ENCODE measurements around the gene NUFIP1.
"Not testable (repeated sequence)": the region's sequence is repeated elsewhere in the genome, so short reads cannot be mapped to it uniquely, and the experiment has no call there.

NUFIP1 gene

DNA sequence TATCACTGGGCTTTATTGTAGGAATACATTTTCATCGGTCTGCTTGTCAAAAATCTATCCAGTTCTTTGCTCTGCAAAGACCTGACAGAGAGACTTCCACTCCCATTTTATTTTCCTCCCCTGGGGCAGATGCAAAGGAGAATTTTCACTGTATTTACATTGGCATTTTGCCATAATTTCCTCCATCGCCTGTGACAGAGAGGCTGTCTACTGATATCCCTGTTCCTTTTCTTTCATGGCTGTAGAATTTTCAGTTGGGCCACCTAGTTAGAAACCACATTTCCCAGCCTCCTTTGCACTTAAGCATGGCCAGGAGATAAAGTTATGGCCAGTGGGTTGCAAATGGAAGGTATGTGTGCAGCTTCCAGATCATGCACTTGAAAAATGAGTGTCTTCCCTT lies 89.3 kb downstream of the NUFIP1 start:
- H3K9me3 ChIP-seq (ENCODE audit: insufficient read depth, low read depth, low read length): no peaks in the 10 kb centered on the region
- H3K36me3 ChIP-seq (ENCODE audit: insufficient read depth, low read length): no peaks in the 10 kb centered on the region
- H3K4me2 ChIP-seq (ENCODE audit: low read depth, low read length, poor library complexity, severe bottlenecking): no peak overlapping the region
- TF ChIP-seq EZH2phosphoT487 (IDR thresholded peaks at IDR 0.05; ENCODE audit: borderline replicate concordance): no peak
- TF ChIP-seq, protein P1, sequence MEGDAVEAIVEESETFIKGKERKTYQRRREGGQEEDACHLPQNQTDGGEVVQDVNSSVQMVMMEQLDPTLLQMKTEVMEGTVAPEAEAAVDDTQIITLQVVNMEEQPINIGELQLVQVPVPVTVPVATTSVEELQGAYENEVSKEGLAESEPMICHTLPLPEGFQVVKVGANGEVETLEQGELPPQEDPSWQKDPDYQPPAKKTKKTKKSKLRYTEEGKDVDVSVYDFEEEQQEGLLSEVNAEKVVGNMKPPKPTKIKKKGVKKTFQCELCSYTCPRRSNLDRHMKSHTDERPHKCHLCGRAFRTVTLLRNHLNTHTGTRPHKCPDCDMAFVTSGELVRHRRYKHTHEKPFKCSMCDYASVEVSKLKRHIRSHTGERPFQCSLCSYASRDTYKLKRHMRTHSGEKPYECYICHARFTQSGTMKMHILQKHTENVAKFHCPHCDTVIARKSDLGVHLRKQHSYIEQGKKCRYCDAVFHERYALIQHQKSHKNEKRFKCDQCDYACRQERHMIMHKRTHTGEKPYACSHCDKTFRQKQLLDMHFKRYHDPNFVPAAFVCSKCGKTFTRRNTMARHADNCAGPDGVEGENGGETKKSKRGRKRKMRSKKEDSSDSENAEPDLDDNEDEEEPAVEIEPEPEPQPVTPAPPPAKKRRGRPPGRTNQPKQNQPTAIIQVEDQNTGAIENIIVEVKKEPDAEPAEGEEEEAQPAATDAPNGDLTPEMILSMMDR (conservative IDR thresholded peaks at IDR 0.05; ENCODE audit: low read length): no peak
- no peak overlapping the region for H3K4me3 ChIP-seq (ENCODE audit: low read length, poor library complexity, severe bottlenecking)
- no peaks in the 10 kb centered on the region for H3K27me3 ChIP-seq (ENCODE audit: insufficient read depth, low read length, poor library complexity, severe bottlenecking)
- H3K79me2 ChIP-seq (ENCODE audit: insufficient read depth, low read length): no peaks in the 10 kb centered on the region
- H3K9ac ChIP-seq (ENCODE audit: low read depth, low read length, poor library complexity, severe bottlenecking): no peak overlapping the region
- H4K20me1 ChIP-seq (ENCODE audit: insufficient read depth, low read length, poor library complexity, severe bottlenecking): no peaks in the 10 kb centered on the region
- H3K4me1 ChIP-seq (ENCODE audit: insufficient read depth, low read length, poor library complexity, severe bottlenecking): no peaks in the 10 kb centered on the region
- H3K9me2 ChIP-seq (replicated peaks; ENCODE audit: low read depth, low read length): no peaks in the 10 kb centered on the region
- no peaks in the 10 kb centered on the region for H3F3A ChIP-seq (ENCODE audit: low read depth)
- no peak overlapping the region for H2AFZ ChIP-seq (ENCODE audit: low read length)

DNA sequence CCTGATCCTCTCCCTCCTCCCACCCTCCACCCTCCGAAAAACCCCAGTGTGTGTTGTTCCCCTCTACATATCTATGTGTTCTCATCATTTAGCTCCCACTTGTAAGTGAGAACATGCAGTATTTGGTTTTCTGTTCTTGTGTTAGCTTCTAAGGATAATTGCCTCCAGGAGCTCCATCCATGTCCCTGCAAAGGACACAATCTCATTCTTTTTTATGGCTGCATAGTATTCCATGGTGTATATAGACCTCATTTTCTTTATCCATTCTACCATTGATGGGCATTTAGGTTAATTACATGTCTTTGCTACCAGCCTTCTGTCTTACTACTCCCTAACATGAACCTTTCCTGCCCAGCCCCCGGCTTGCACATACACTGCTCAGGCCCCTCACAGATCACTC lies 91.0 kb downstream of the NUFIP1 start:
- H3K9me3 ChIP-seq (ENCODE audit: insufficient read depth, low read depth, low read length); H3K36me3 ChIP-seq (ENCODE audit: insufficient read depth, low read length); H3K4me3 ChIP-seq (ENCODE audit: low read length, poor library complexity, severe bottlenecking); H3K27me3 ChIP-seq (ENCODE audit: insufficient read depth, low read length, poor library complexity, severe bottlenecking); H4K20me1 ChIP-seq (ENCODE audit: insufficient read depth, low read length, poor library complexity, severe bottlenecking); H3K9ac ChIP-seq (ENCODE audit: low read depth, low read length, poor library complexity, severe bottlenecking); H3F3A ChIP-seq (ENCODE audit: low read depth); H2AFZ ChIP-seq (ENCODE audit: low read length); H3K9me2 ChIP-seq (replicated peaks; ENCODE audit: low read depth, low read length); H3K4me2 ChIP-seq (ENCODE audit: low read depth, low read length, poor library complexity, severe bottlenecking); H3K4me1 ChIP-seq (ENCODE audit: insufficient read depth, low read length, poor library complexity, severe bottlenecking); H3K79me2 ChIP-seq (ENCODE audit: insufficient read depth, low read length): not testable (repeated sequence)

DNA sequence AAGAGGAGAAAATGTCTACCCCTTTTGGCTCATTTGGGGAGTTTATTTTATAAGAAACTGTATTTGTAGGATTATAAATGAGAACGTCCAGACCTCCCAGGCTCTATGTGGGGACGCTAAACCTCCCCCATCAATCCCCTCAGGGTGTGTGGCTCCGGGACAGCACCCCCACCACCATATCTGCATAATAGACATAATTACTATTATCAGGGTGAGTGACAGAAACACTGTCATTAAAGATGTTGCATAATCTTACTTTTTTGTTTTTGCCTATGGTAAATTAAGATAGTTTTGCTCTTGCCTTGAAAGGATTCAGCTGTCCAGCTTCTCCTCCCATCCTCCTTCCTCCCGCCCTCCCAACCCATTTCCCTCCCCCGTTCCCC lies 93.3 kb downstream of the NUFIP1 start:
- Histone ChIP-seq H2AFZ (ENCODE audit: low read length) (no peak overlapping the region), H3K9me3 (ENCODE audit: insufficient read depth, low read depth, low read length) (no peaks in the 10 kb centered on the region), H3K27me3 (ENCODE audit: insufficient read depth, low read length, poor library complexity, severe bottlenecking) (no peaks in the 10 kb centered on the region), H3K9me2 (replicated peaks; ENCODE audit: low read depth, low read length) (no peaks in the 10 kb centered on the region), H3K4me1 (ENCODE audit: insufficient read depth, low read length, poor library complexity, severe bottlenecking) (no peaks in the 10 kb centered on the region), H3K79me2 (ENCODE audit: insufficient read depth, low read length) (no peaks in the 10 kb centered on the region), H3F3A (ENCODE audit: low read depth) (no peaks in the 10 kb centered on the region), H3K4me2 (ENCODE audit: low read depth, low read length, poor library complexity, severe bottlenecking) (no peak overlapping the region), H4K20me1 (ENCODE audit: insufficient read depth, low read length, poor library complexity, severe bottlenecking) (no peaks in the 10 kb centered on the region), H3K4me3 (ENCODE audit: low read length, poor library complexity, severe bottlenecking) (no peak overlapping the region), H3K9ac (ENCODE audit: low read depth, low read length, poor library complexity, severe bottlenecking) (no peak overlapping the region), H3K36me3 (ENCODE audit: insufficient read depth, low read length) (no peaks in the 10 kb centered on the region)
- TF ChIP-seq EZH2phosphoT487 (IDR thresholded peaks at IDR 0.05; ENCODE audit: borderline replicate concordance): no peak
- TF ChIP-seq, protein P1 (conservative IDR thresholded peaks at IDR 0.05; ENCODE audit: low read length): no peak

DNA sequence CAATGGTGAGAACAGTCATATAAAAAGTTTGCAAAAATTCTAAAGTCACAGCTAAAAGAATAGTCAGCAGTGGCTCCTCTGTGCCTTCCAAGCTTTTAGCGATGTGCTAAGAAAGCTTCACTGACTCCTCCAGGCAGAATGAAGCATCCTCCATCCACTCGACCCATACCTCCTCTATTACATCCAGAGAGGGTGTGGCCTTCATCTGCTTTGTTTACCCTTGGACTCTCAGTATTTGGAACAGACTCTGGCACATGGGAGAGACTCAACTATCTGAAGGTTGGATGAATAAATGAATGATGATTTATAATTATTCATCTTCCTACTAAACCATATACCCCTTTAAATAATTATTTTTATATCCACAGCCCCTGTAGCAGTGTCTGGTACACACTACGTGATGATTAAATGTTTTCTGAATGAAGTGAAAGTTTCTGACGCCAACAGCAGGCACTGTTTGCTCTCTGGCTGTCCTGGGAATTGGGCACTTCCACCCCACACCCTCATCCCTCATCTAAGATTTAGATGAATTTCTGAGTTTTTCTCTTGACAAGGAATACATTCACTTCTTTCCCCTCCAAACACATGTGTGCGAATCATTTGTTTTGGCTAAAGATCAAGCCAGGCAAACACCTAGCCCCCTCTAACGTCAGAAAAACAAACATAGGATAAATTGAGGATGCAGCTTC lies 93.9 kb downstream of the NUFIP1 start:
- Histone ChIP-seq H3K79me2 (ENCODE audit: insufficient read depth, low read length) (no peaks in the 10 kb centered on the region), H3K9me3 (ENCODE audit: insufficient read depth, low read depth, low read length) (no peaks in the 10 kb centered on the region), H3K9me2 (replicated peaks; ENCODE audit: low read depth, low read length) (no peaks in the 10 kb centered on the region), H3F3A (ENCODE audit: low read depth) (no peaks in the 10 kb centered on the region), H4K20me1 (ENCODE audit: insufficient read depth, low read length, poor library complexity, severe bottlenecking) (no peaks in the 10 kb centered on the region), H2AFZ (ENCODE audit: low read length) (no peak overlapping the region), H3K4me2 (ENCODE audit: low read depth, low read length, poor library complexity, severe bottlenecking) (no peak overlapping the region), H3K4me1 (ENCODE audit: insufficient read depth, low read length, poor library complexity, severe bottlenecking) (no peaks in the 10 kb centered on the region), H3K4me3 (ENCODE audit: low read length, poor library complexity, severe bottlenecking) (no peak overlapping the region), H3K9ac (ENCODE audit: low read depth, low read length, poor library complexity, severe bottlenecking) (no peak overlapping the region), H3K27me3 (ENCODE audit: insufficient read depth, low read length, poor library complexity, severe bottlenecking) (no peaks in the 10 kb centered on the region), H3K36me3 (ENCODE audit: insufficient read depth, low read length) (no peaks in the 10 kb centered on the region)
- no peak for TF ChIP-seq EZH2phosphoT487 (IDR thresholded peaks at IDR 0.05; ENCODE audit: borderline replicate concordance)
- TF ChIP-seq, protein P1 (conservative IDR thresholded peaks at IDR 0.05; ENCODE audit: low read length): no peak
